Measurements from ENCODE around the gene PLLP.

DNA sequence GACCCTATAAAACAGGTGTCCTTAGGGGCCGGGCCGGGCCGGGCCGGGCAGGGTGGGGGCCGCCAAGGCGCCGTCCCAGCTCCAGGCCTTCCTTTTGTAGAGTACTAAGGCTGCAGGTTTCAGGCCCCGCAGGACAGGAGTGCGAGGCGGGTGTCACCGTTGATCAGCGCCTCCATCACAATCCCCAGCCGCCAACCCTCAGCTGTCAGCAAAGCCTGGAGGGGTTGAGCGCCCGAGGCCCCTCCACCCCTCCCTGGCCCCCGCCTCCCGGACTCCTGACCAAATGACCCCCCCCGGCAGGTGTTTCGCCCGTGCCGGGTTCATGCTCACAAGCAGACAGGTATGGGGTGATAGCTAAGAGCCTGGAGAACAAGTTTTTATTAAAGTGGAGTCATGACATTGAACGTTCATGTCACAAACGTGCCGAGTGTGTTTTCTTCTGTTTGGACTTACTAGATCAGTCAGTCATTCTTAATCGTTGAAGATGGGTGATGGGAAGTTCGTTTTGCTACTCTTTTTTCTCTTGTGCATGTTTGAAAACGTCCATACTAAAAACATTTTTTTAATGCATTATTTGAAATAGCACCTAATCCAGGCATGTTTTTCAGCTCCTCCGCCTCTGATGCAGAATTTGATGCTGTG lies 38.9 kb downstream of the PLLP start:
- TF ChIP-seq EGR1 (IDR thresholded peaks at IDR 0.05; ENCODE audit: borderline replicate concordance in 1 of 2, low read depth in 2 of 2, low read length in 2 of 2) (no peak), MYC (IDR thresholded peaks at IDR 0.05; ENCODE audit: insufficient read depth, insufficient read length, insufficient replicate concordance, low read length, severe bottlenecking) (no peak), CTCF (IDR thresholded peaks at IDR 0.05 in 2 of 3, conservative IDR thresholded peaks at IDR 0.05 in 1 of 3; ENCODE audit: control insufficient read depth in 2 of 3, extremely low read depth in 1 of 3, insufficient read depth in 1 of 3, low read depth in 3 of 3, low read length in 3 of 3) (no peak), SUZ12 (IDR thresholded peaks at IDR 0.05; ENCODE audit: unreplicated experiment) (no peak), SMC3 (IDR thresholded peaks at IDR 0.05; ENCODE audit: borderline replicate concordance, low read length) (no peak), POLR2AphosphoS2 (IDR thresholded peaks at IDR 0.05; ENCODE audit: low read depth, low read length) (no peak), RBBP5 (conservative IDR thresholded peaks at IDR 0.05) (no peak), EZH2 (IDR thresholded peaks at IDR 0.05; ENCODE audit: borderline replicate concordance, control insufficient read depth, low read depth, low read length) (no peak), TAF1 (IDR thresholded peaks at IDR 0.05; ENCODE audit: borderline replicate concordance, low read depth, low read length) (no peak), SMARCA5 (IDR thresholded peaks at IDR 0.05) (no peak), POLR2AphosphoS5 (IDR thresholded peaks at IDR 0.05; ENCODE audit: low read length) (no peak), NR2F1 (conservative IDR thresholded peaks at IDR 0.05) (no peak)
